CD4-positive, alpha-beta memory T cell (primary cell): Measurements from ENCODE around the gene TRAPPC3L. TPM values are rescaled to one million over a fixed set of nuclear protein-coding genes. Genes with fewer than 3 reads are reported as not detected.

Source experiments
- CTCF ChIA-PET: fragments of 350-600 bp; sonication (Branson Sonifier 250); formaldehyde crosslinking; loops from one replicate; lab custom pipeline; 2021; ENCODE audit warnings: inconsistent platforms; ENCODE audit not compliant: partially characterized antibody; lab: Charles Lee
- POLR2A ChIA-PET: fragments of 350-600 bp; sonication (Branson Sonifier 250); formaldehyde crosslinking; loops from one replicate; lab custom pipeline; 2021; ENCODE audit not compliant: partially characterized antibody; lab: Charles Lee
- DNase-seq, 5 donors: peaks; one replicate each; pipeline versions ENCODE4 v3.0.0 to v3.0.0-alpha.2; 2020 to 2022; ENCODE audit warnings: mixed read lengths in 1 of 5
- H3K27ac ChIP-seq: one replicate; pipeline ENCODE4 v1.7.0; 2013; ENCODE audit warnings: low read depth, low read length
- H3K27me3 ChIP-seq: 2 replicates; pipeline ENCODE4 v1.7.0; 2013; ENCODE audit warnings: mild to moderate bottlenecking, low read length, moderate library complexity; ENCODE audit not compliant: insufficient read depth
- H3K36me3 ChIP-seq: 2 replicates; pipeline ENCODE4 v1.7.0; 2013; ENCODE audit warnings: mild to moderate bottlenecking, low read length, moderate library complexity; ENCODE audit not compliant: insufficient read depth
- H3K4me1 ChIP-seq: 2 replicates; pipeline ENCODE4 v1.7.0; 2013; ENCODE audit warnings: mild to moderate bottlenecking, low read length, moderate library complexity; ENCODE audit not compliant: insufficient read depth
- H3K4me3 ChIP-seq, 2 donors: one replicate each; pipeline ENCODE4 v1.7.0; 2013; ENCODE audit warnings: low read length in 2 of 2, mild to moderate bottlenecking in 1 of 2
- H3K9me3 ChIP-seq, 2 donors: one replicate each; pipeline ENCODE4 v1.7.0; 2013; ENCODE audit warnings: low read length in 2 of 2, control low read depth in 1 of 2; ENCODE audit not compliant: control insufficient read depth in 1 of 2
- H3K27ac Mint-ChIP-seq, 7 donors: one replicate each; pipeline ENCODE4 v1.8.0; 2020 to 2021; ENCODE audit warnings: mixed read lengths in 7 of 7, mild to moderate bottlenecking in 6 of 7, inconsistent platforms in 3 of 7, moderate library complexity in 3 of 7
- H3K27me3 Mint-ChIP-seq, 2 donors: one replicate each; pipeline ENCODE4 v1.8.0; 2020 to 2021; ENCODE audit warnings: mixed read lengths in 2 of 2
- H3K36me3 Mint-ChIP-seq, 2 donors: one replicate each; pipeline ENCODE4 v1.8.0; 2020 to 2021; ENCODE audit warnings: mixed read lengths in 2 of 2, inconsistent platforms in 1 of 2, mild to moderate bottlenecking in 1 of 2
- H3K4me1 Mint-ChIP-seq, 4 donors: one replicate each; pipeline ENCODE4 v1.8.0; 2020 to 2021; ENCODE audit warnings: mixed read lengths in 4 of 4, mild to moderate bottlenecking in 1 of 4
- H3K4me3 Mint-ChIP-seq, 8 donors: one replicate each; pipeline ENCODE4 v1.8.0; 2020 to 2021; ENCODE audit warnings: mixed read lengths in 8 of 8, mild to moderate bottlenecking in 7 of 8, moderate library complexity in 6 of 8, inconsistent platforms in 3 of 8
- H3K9me3 Mint-ChIP-seq, 8 donors: one replicate each; pipeline ENCODE4 v1.8.0; 2020 to 2021; ENCODE audit warnings: mixed read lengths in 8 of 8, mild to moderate bottlenecking in 5 of 8, inconsistent platforms in 3 of 8, moderate library complexity in 1 of 8
- intact Hi-C: fragments of 100-400 bp; cut with micrococcal nuclease; formaldehyde crosslinking; loops from one replicate; pipeline ENCODE4 v1.15.1; 2023
- polyA plus RNA-seq, 2 donors: library from polyadenylated mRNA; unstranded; fragments of 300-500 nt; fragmentation: Illumina TruSeq; gene quantifications; one replicate each; pipeline ENCODE4 v1.2.3, GENCODE V29; 2021
- total RNA-seq, 2 experiments: library from RNA; stranded (reverse); gene quantifications; one replicate each; pipeline ENCODE4 v1.2.3, GENCODE V29; 2021

Gene TRAPPC3L
- total and polyA plus RNA-seq, 4 experiments from 2014 or later, result not detected

GRCh38 chr6:116450769-116451740, 94.4 kb downstream of the TRAPPC3L start:
- no peak overlapping the region for H3K27ac Mint-ChIP-seq

GRCh38 chr6:116450185-116450710, 95.2 kb downstream of the TRAPPC3L start:
- no peaks in the 10 kb centered on the region for H3K27me3 ChIP-seq
- H3K9me3 ChIP-seq, result no peaks in the 10 kb centered on the region
- peaks cover 5 to 6% of the 10 kb centered on the region in 2 donors for H3K27me3 Mint-ChIP-seq
- no peak overlapping the region for H3K4me3 ChIP-seq
- H3K27ac ChIP-seq, result no peak overlapping the region
- H3K4me1 Mint-ChIP-seq, result peaks cover under 1 to 6% (median 2%) of the 10 kb centered on the region in 4 donors
- POLR2A ChIA-PET, result no interaction called here
- intact Hi-C loops, result no loop called here
- DNase-seq, result no peak
- H3K4me1 ChIP-seq, result peaks cover 2% of the 10 kb centered on the region
- H3K9me3 Mint-ChIP-seq, result no peaks in the 10 kb centered on the region
- no peaks in the 10 kb centered on the region for H3K36me3 Mint-ChIP-seq
- no peak overlapping the region for H3K27ac Mint-ChIP-seq
- H3K36me3 ChIP-seq, result no peaks in the 10 kb centered on the region
- H3K4me3 Mint-ChIP-seq, result no peak overlapping the region
- CTCF ChIA-PET, result no interaction called here

More at GRCh38 chr6:116450769-116451740, 94.4 kb downstream of the TRAPPC3L start:
- ChIA-PET CTCF (interaction anchor here (1.2 kb wide), 1 partner anchor 81 kb away, joined by 3 read pairs; no protein-coding TSS in a partner anchor), POLR2A (no interaction called here)
- H3K4me1 Mint-ChIP-seq, result peaks cover 0 to 6% (median under 1%) of the 10 kb centered on the region in 4 donors
- no peaks in the 10 kb centered on the region for H3K36me3 Mint-ChIP-seq
- no peaks in the 10 kb centered on the region for H3K4me1 ChIP-seq
- peaks cover 5% of the 10 kb centered on the region in 2 donors for H3K27me3 Mint-ChIP-seq
- no peaks in the 10 kb centered on the region for H3K9me3 ChIP-seq
- H3K27ac ChIP-seq, result no peak overlapping the region
- intact Hi-C loops, result no loop called here
- no peaks in the 10 kb centered on the region for H3K36me3 ChIP-seq
- H3K4me3 ChIP-seq, result no peak overlapping the region
- no peak overlapping the region for H3K4me3 Mint-ChIP-seq
- no peaks in the 10 kb centered on the region for H3K27me3 ChIP-seq
- DNase-seq, result no peak
- H3K9me3 Mint-ChIP-seq, result no peaks in the 10 kb centered on the region

DNA sequence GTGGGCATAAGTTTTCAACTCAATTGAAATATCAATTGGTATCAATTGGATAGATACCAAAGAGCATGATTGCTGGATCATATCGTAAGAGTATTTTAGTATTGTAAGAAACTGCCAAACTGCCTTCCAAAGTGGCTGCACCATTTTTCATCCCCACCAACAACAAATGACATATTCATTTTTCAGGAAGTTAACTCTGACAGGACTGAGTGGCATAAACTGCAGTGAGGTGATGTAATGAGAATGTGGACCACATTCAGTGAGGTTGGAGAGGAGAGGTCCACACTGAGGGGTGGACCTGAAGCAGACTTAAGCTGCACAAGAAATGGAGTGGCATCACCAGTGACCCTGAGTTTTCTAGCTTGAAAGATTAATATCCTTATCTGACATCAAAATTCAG, 95.9 kb downstream of the TRAPPC3L start:
- DNase-seq, result no peak
- H3K9me3 Mint-ChIP-seq, result no peaks in the 10 kb centered on the region
- no peak overlapping the region for H3K27ac ChIP-seq
- intact Hi-C loops, result loop anchor here (10.0 kb wide), 1 partner anchor 165 kb away; no protein-coding TSS in a partner anchor
- CTCF ChIA-PET, result no interaction called here
- H3K4me3 ChIP-seq, result no peak overlapping the region
- no peaks in the 10 kb centered on the region for H3K9me3 ChIP-seq
- peaks cover 5 to 8% of the 10 kb centered on the region in 2 donors for H3K27me3 Mint-ChIP-seq
- H3K27me3 ChIP-seq, result no peaks in the 10 kb centered on the region
- no peaks in the 10 kb centered on the region for H3K36me3 ChIP-seq
- H3K4me1 ChIP-seq, result peaks cover 9% of the 10 kb centered on the region
- peaks cover 7 to 11% (median 8%) of the 10 kb centered on the region in 4 donors for H3K4me1 Mint-ChIP-seq
- H3K27ac Mint-ChIP-seq, result no peak overlapping the region
- POLR2A ChIA-PET, result no interaction called here
- no peak overlapping the region for H3K4me3 Mint-ChIP-seq
- no peaks in the 10 kb centered on the region for H3K36me3 Mint-ChIP-seq

- Histone ChIP-seq H3K9me3 (no peaks in the 10 kb centered on the region), H3K36me3 (no peaks in the 10 kb centered on the region), H3K4me3 (no peak overlapping the region), H3K27me3 (no peaks in the 10 kb centered on the region), H3K4me1 (peaks cover 13% of the 10 kb centered on the region), H3K27ac (no peak overlapping the region)
- no peaks in the 10 kb centered on the region for H3K36me3 Mint-ChIP-seq
- intact Hi-C loops, result loop anchor here (10.0 kb wide), 1 partner anchor 163 kb away; no protein-coding TSS in a partner anchor
- CTCF ChIA-PET, result no interaction called here
- no peak for DNase-seq
- POLR2A ChIA-PET, result no interaction called here
- no peaks in the 10 kb centered on the region for H3K9me3 Mint-ChIP-seq
- peaks cover 13 to 15% (median 14%) of the 10 kb centered on the region in 4 donors for H3K4me1 Mint-ChIP-seq
- H3K4me3 Mint-ChIP-seq, result no peak overlapping the region
- H3K27ac Mint-ChIP-seq, result no peak overlapping the region
- H3K27me3 Mint-ChIP-seq, result peaks cover 3 to 9% of the 10 kb centered on the region in 2 donors
These were observed 97.9 kb downstream of the TRAPPC3L start for GRCh38 chr6:116447496-116448011.

DNA sequence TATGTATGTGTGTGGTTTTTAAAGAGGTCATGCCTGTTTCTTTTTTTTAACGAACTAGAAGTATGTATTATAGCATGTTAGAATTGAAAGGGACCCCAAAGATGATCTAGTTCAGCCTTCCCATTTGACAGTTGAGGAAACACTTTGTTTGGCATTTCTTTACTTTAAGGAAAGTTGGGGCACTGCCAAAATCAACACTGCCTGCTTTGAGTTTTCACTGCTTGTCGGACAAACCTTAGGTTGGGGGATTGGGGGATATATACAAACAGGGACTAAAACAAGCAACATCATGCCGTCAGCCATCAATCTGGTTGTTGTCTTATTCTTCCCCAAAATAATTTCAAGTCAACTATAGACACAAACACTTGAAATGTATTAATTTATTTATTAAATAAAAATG, 98.4 kb downstream of the TRAPPC3L start:
- Histone ChIP-seq H3K36me3 (no peaks in the 10 kb centered on the region), H3K4me3 (no peak overlapping the region), H3K27ac (no peak overlapping the region), H3K27me3 (no peaks in the 10 kb centered on the region), H3K9me3 (no peaks in the 10 kb centered on the region), H3K4me1 (peaks cover 13% of the 10 kb centered on the region)
- no peak overlapping the region for H3K4me3 Mint-ChIP-seq
- H3K27ac Mint-ChIP-seq, result no peak overlapping the region
- peaks cover 13 to 15% (median 14%) of the 10 kb centered on the region in 4 donors for H3K4me1 Mint-ChIP-seq
- no peaks in the 10 kb centered on the region for H3K9me3 Mint-ChIP-seq
- POLR2A ChIA-PET, result no interaction called here
- CTCF ChIA-PET, result interaction anchor here (2.7 kb wide), 1 partner anchor 87 kb away, joined by 26 read pairs; no protein-coding TSS in a partner anchor
- H3K27me3 Mint-ChIP-seq, result peaks cover 3 to 9% of the 10 kb centered on the region in 2 donors
- intact Hi-C loops, result loop anchor here (10.0 kb wide), 1 partner anchor 162 kb away; no protein-coding TSS in a partner anchor
- no peak for DNase-seq
- no peaks in the 10 kb centered on the region for H3K36me3 Mint-ChIP-seq

DNA sequence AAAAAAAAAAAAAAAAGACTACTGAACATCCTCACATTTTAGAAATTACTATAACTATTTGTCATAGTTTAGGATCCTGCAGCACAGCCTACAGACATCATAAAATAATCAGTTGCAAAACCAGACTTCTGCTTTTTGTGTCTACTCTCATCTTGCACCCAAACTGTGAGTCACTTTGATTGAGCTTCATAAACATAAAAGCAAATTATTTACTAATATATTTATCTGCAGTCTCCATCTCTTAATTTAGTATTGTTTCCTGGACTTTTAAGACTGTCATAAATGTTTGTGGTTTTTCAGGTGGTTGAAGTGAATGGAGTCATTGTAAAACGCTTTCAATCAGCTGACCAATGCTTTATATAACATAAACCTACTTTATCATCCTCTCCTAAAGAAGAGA, 99.1 kb downstream of the TRAPPC3L start:
- no peaks in the 10 kb centered on the region for H3K9me3 ChIP-seq
- no peaks in the 10 kb centered on the region for H3K36me3 ChIP-seq
- no peaks in the 10 kb centered on the region for H3K27me3 ChIP-seq
- H3K4me3 Mint-ChIP-seq, result no peak overlapping the region
- no peak overlapping the region for H3K27ac Mint-ChIP-seq
- POLR2A ChIA-PET, result no interaction called here
- H3K36me3 Mint-ChIP-seq, result no peaks in the 10 kb centered on the region
- H3K4me1 ChIP-seq, result peaks cover 13% of the 10 kb centered on the region
- H3K9me3 Mint-ChIP-seq, result no peaks in the 10 kb centered on the region
- H3K27me3 Mint-ChIP-seq, result peaks cover 3 to 9% of the 10 kb centered on the region in 2 donors
- H3K4me3 ChIP-seq, result no peak overlapping the region
- CTCF ChIA-PET, result interaction anchor here (2.7 kb wide), 1 partner anchor 88 kb away, joined by 26 read pairs; no protein-coding TSS in a partner anchor
- no peak for DNase-seq
- intact Hi-C loops, result loop anchor here (10.0 kb wide), 1 partner anchor 162 kb away; no protein-coding TSS in a partner anchor
- H3K4me1 Mint-ChIP-seq, result peaks cover 10 to 15% (median 14%) of the 10 kb centered on the region in 4 donors
- H3K27ac ChIP-seq, result no peak overlapping the region
